Astrocyte (in vitro differentiated cells and primary cell): ENCODE data around the gene LRRC42.

Source experiments
- CTCF ChIP-seq: IDR thresholded peaks from 2 replicates; pipeline ENCODE4 v1.5.1; 2011; ENCODE audit warnings: low read depth, mild to moderate bottlenecking, inconsistent platforms, low read length, moderate library complexity; ENCODE audit not compliant: insufficient read depth
- EZH2 ChIP-seq: IDR thresholded peaks from 2 replicates; pipeline ENCODE4 v1.6.1; 2012; ENCODE audit warnings: mild to moderate bottlenecking, low read length, inconsistent platforms; ENCODE audit not compliant: insufficient read depth

GRCh38 chr1:53931523-53931922 lies 14.6 kb upstream of the LRRC42 start:
- TF ChIP-seq EZH2 (no peak), CTCF (no peak)
